Stimulated activated CD8-positive, alpha-beta memory T cell treated with anti-CD3 and anti-CD28 coated beads, Interleukin-7, amount 100 ng/mL, for 4 hours (primary cell): ENCODE data around the gene EID1.

Experiments
- DNase-seq, 2 donors: peaks; one replicate each; pipeline ENCODE4 v3.0.0-alpha.2; 2020; ENCODE audit warnings: low read depth in 2 of 2

The EID1 gene

GRCh38 chr15:48868536-48868935 lies 9.4 kb upstream of the EID1 start:
- no peak for DNase-seq

GRCh38 chr15:48869966-48870365 lies 8.0 kb upstream of the EID1 start:
- DNase-seq, result no peak

- no peak for DNase-seq
These were observed 6.4 kb upstream of the EID1 start for GRCh38 chr15:48871542-48871941.

- no peak for DNase-seq
These were observed 5.3 kb upstream of the EID1 start for GRCh38 chr15:48872632-48873031.

- DNase-seq, result no peak
These were observed 2.5 kb upstream of the EID1 start for GRCh38 chr15:48875241-48875960.

GRCh38 chr15:48876057-48876456 lies 1.9 kb upstream of the EID1 start:
- DNase-seq, result no peak

- no peak for DNase-seq
These were observed 2.2 kb downstream of the EID1 start for GRCh38 chr15:48880070-48880634.

- no peak for DNase-seq
These were observed 5.8 kb downstream of the EID1 start for GRCh38 chr15:48883699-48884098.

GRCh38 chr15:48887144-48887543 lies 9.2 kb downstream of the EID1 start:
- no peak for DNase-seq

- no peak for DNase-seq
These were observed 10.3 kb downstream of the EID1 start for GRCh38 chr15:48888191-48888590.

GRCh38 chr15:48888836-48889235 lies 10.9 kb downstream of the EID1 start:
- no peak for DNase-seq

GRCh38 chr15:48889925-48890324 lies 12.0 kb downstream of the EID1 start:
- DNase-seq, result no peak

GRCh38 chr15:48890375-48890972 lies 12.5 kb downstream of the EID1 start:
- no peak for DNase-seq

- DNase-seq, result no peak
These were observed 13.4 kb downstream of the EID1 start for GRCh38 chr15:48891232-48891765.

- no peak for DNase-seq
These were observed 15.4 kb downstream of the EID1 start for GRCh38 chr15:48893311-48893710.

- DNase-seq, result no peak
These were observed 19.2 kb downstream of the EID1 start for GRCh38 chr15:48896869-48897814.

- no peak for DNase-seq
These were observed 20.1 kb downstream of the EID1 start for GRCh38 chr15:48898032-48898431.

- DNase-seq, result no peak
These were observed 20.5 kb downstream of the EID1 start for GRCh38 chr15:48898446-48898845.

GRCh38 chr15:48899793-48900192 lies 21.9 kb downstream of the EID1 start:
- DNase-seq, result no peak

GRCh38 chr15:48904758-48905157 lies 26.8 kb downstream of the EID1 start:
- no peak for DNase-seq

GRCh38 chr15:48905216-48905615 lies 27.3 kb downstream of the EID1 start:
- no peak for DNase-seq

GRCh38 chr15:48905847-48906246 lies 27.9 kb downstream of the EID1 start:
- DNase-seq, result no peak
